ENCODE data around the gene C5orf15. TPM values are rescaled to one million over a fixed set of nuclear protein-coding genes. Genes with fewer than 3 reads are reported as not detected.

Gene C5orf15
- total RNA-seq, 3 donors from 2014 or later = 24.5 to 38.3 (median 26.8) TPM

DNA sequence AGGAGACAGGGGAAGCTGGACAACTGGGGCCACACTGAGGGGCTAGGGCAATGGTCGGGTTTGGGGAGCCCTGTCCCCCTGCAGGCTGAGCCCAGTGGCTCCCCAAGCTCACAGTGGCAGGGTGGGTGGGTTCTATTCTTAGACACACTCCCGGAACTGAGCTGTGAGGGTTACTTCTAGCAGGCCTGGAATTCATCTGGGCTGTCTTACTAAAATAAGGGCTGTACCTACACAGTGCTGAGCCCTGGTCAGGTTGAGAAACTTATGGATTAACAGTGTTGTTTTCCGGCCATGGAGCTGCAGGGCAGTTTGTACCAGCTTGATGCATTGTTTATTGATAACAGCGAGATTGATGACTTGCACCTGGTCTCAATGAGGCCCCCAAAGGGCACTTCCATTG is 58.8 kb downstream of the C5orf15 start:
- Histone ChIP-seq H3K4me3 (no peak overlapping the region), H3K9me3 (no peaks in the 10 kb centered on the region), H3K4me1 (ENCODE audit: low read depth) (no peaks in the 10 kb centered on the region), H3K36me3 (ENCODE audit: low read depth) (no peaks in the 10 kb centered on the region)
- ATAC-seq (no peak), DNase-seq (no peak)
- TF ChIP-seq, protein P1, sequence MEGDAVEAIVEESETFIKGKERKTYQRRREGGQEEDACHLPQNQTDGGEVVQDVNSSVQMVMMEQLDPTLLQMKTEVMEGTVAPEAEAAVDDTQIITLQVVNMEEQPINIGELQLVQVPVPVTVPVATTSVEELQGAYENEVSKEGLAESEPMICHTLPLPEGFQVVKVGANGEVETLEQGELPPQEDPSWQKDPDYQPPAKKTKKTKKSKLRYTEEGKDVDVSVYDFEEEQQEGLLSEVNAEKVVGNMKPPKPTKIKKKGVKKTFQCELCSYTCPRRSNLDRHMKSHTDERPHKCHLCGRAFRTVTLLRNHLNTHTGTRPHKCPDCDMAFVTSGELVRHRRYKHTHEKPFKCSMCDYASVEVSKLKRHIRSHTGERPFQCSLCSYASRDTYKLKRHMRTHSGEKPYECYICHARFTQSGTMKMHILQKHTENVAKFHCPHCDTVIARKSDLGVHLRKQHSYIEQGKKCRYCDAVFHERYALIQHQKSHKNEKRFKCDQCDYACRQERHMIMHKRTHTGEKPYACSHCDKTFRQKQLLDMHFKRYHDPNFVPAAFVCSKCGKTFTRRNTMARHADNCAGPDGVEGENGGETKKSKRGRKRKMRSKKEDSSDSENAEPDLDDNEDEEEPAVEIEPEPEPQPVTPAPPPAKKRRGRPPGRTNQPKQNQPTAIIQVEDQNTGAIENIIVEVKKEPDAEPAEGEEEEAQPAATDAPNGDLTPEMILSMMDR (IDR thresholded peaks at IDR 0.05) = no peak
- intact Hi-C loops (cut with DNase I, micrococcal nuclease) = no loop called here

DNA sequence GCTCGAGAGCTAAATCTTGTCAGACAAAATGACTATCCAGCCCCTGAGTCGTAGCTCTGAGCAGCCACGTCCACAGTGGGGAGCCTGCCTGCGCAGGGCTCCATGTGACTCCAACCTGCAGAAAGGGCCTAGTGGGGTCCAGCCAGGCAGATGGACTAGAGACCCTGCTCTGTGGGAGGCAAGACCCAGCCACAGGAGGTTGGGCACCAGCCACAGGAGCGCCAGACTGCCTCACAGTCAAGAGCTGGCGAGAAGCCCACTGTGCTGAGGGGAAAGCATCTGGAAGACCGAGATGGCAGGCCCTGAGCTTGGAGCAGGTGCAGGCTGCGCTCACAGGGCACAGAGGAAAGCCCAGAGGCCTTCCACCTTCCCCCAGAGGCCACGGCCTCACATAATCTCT is 61.4 kb downstream of the C5orf15 start:
- TF ChIP-seq, protein P1 (IDR thresholded peaks at IDR 0.05) = no peak
- Histone ChIP-seq H3K36me3 (ENCODE audit: low read depth) (no peaks in the 10 kb centered on the region), H3K4me1 (ENCODE audit: low read depth) (no peaks in the 10 kb centered on the region), H3K9me3 (no peaks in the 10 kb centered on the region), H3K4me3 (no peak overlapping the region)
- DNase-seq (no peak), ATAC-seq (no peak)
- intact Hi-C loops (cut with DNase I, micrococcal nuclease) = no loop called here

DNA sequence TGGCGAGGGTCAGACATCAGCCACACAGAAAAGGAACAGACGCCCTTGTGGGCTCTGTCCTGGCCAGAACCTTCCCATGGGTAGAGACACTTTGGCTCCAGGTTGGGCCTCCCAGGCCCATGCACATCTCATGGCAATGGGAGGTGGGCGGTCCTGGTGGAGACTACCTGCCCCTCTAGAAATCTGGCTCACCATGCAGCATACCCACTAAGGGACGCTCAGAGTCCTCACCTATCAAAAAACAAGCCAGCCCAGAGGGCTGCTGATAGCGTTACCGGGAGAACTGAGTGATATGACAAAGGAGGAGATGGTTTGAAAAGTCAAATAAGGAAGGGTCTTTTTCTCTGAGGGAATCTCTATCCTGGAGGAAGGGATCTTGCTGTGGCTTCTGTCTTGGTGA is 62.1 kb downstream of the C5orf15 start:
- no peak overlapping the region for H3K4me3 ChIP-seq
- ATAC-seq (no peak), DNase-seq (no peak)
- TF ChIP-seq, protein P1 (IDR thresholded peaks at IDR 0.05) = no peak
- H3K4me1 ChIP-seq (ENCODE audit: low read depth) = no peaks in the 10 kb centered on the region
- H3K9me3 ChIP-seq = no peaks in the 10 kb centered on the region
- intact Hi-C loops (cut with DNase I, micrococcal nuclease) = no loop called here
- no peaks in the 10 kb centered on the region for H3K36me3 ChIP-seq (ENCODE audit: low read depth)

Other genes with a start within 250 kb of the C5orf15 start
- 100 to 1,000 TPM; 153 to 283 (median 246) TPM for gene VDAC1, start 36.4 kb upstream of the C5orf15 start, total RNA-seq
- gene TCF7, start 146.1 kb upstream of the C5orf15 start, total RNA-seq = 1 to 10 TPM; 1.9 to 6.8 (median 4.4) TPM
- 100 to 1,000 TPM; 241 to 316 (median 281) TPM for gene SKP1, start 208.3 kb upstream of the C5orf15 start, total RNA-seq